ENCODE measurements around the gene TSPAN9.

Gene TSPAN9

DNA sequence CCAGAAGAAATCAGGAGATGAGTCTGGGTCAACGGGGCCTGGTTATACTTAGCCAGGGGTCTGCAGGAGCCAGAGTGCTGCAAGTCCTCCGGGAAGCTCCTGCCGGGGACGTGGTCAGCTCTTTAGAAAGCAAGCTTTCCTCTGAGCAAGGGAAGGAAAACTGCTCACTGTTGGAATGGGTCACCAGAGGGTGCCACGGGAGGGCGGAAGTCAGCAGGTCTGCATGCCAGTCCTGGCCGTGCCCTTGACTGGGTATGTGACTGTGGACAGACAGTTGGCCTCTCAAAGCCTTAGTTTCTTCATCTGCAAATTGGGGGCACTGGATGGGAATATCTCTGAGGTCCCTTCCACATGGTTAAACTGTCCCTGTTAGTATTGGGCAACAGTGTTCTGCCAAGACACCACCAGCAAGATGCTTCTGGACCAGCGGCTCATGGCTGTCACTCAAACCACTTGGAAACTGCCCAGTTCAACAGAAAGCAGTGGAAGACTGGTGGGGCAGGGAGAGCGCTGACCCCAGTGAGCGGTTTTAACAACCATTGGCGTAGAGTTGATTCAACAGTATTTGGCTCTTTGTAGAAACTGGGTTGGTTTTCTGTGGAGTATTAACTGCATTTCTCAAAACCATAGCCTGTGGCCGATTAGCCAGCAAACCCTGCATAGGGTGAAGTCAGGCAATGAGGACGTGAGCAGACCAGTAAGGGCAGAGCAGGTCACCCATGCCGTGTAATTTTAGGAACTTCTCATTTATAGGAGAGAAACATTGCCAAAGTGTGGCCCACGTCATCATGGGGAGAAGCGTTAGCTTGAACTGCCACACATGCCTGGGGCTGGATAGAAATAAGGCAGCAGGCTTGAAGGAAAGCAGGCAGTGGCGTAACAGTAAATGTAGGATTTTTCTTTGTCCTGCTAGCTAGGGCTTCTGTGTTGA lies 249.9 kb downstream of the TSPAN9 start:
- no peak for DNase-seq

DNA sequence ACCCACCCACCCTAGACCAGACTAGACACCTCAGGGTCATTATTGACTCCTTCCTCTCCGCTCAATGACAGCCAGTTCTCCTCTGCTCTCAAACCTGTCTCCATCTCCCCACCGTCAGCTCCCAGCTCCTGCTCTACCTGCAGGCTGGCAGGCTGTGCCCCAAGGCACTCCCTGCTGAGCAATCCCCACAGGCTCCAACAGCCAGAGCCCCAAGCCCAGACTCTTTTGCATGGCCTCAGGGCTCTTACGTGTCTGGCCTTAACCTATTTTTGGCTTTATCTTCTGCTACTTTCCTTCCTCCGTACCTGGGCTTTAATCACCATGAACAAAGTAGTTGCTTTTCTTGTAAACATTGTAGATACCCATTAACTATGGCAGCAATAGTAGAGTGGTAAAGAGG lies 250.9 kb downstream of the TSPAN9 start:
- DNase-seq: no peak

DNA sequence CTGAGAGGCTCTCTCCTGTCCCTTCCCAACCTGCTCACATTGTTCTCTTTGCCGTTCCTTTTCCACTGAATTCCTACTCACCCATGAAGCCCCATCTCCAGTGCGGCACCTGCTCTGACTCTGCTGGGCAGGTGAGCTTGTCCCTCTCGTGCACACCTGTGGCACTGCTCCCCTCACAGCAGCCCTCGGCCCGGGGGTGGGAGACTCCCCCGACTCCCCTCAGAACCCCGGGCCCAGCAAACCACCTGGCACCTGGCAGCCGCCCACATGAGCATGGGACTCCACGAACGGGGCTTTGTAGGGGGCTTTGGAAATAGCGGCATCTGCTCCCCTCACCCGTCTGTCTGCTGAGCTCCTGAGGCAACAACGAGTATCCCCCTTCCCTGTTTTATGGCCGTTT lies 251.4 kb downstream of the TSPAN9 start:
- DNase-seq: no peak

DNA sequence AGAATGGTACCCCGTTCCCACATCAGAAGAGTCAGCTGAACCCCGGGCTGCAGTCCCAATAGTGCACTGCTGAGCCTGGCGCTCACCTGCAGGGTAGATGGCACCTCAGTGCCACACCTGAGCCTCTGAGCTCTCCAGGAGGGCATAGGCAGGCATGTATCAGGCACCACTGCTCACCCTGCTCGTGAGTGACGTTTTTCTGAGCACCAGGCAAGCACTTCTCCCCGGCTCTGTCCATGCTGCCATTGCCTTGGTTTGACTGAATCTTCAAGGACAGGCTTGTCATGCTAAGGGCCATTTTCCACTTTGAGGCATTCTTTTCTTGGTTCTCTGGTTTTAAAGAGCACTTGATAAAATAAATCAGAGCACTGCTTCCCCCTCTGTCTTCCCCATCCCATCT lies 252.2 kb downstream of the TSPAN9 start:
- no peak for DNase-seq

DNA sequence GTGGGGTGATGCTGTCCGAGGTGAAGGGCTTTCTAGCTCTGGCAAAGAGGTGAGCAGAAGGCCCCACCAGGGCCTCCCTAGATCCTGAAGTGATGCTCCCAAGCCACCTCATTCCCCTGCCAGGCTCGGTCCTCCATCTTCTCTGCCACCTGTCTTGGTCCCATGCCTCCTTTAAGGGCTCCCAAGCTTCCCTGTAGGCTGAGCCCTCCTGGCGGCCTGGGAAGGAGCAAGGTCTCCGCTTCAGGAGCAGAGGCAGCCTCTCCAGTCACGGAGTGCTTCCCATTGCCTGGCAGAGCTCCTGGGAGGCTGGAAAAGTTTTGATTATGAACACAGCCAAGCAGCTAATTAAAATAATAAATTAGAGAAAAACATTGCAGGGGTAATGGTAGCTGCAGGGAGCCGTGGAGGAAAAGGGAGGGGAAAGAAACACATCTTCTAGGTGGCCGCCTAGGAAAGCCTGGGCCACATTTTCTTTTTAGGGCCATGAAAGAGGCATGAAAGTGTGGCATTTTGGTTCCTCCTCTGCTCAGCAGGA lies 253.9 kb downstream of the TSPAN9 start:
- no peak for DNase-seq

DNA sequence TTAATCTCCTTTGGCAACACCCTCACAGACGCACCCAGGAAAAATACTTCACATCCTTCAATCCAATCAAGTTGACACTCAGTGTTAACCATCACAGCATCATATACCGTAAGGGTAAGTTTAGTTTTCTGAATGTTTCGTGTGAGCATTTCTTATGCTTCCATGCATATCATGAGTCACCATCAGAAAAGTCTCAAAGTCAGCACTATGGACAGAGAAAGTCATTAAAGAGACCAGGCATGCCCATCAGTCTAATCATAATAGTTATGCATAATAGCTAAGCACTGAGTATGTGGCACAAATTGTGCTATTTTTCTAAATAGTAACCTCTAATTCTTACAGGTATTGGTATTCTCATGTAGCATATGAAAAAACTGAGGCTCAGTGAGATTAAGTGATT lies 255.0 kb downstream of the TSPAN9 start:
- DNase-seq: no peak

DNA sequence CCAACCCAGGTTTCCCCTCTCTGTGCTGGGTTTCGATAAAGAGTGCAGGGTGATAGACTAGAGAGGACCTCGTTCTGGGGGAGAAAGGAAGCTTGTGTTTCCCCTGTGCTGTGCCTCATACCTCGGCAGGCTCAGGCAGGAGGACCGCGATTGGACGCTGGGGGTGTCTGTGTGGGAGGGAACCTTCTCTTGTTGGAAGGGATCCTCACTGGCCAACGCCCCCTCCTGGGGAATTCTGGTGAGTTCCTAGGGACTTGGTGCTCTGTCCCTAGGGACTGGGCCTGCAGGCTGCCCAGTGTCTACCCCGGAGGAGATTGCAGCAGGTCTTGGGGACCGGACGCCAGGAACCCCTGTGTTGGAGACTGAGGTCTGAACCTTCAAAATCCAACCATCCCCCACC lies 256.4 kb downstream of the TSPAN9 start:
- no peak for DNase-seq

DNA sequence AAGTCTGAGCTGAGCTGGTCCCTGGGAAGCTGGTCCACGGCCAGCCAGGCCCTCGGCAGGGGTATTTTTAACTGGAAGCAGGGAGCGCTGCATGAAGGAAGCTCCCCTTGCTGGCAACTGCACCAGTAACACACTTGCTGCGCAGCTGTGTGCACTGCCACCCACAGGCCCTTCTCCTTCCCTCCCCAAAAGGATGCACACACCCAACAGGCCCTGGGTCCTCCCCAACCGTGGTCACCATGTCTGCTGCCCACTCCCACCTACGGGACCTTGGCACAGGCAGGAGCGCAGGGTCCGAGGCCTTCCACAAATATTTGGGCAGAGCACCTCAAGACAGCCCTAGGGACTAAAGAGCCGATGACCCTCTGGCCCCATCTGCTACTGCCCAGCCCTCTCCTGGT lies 256.8 kb downstream of the TSPAN9 start:
- no peak for DNase-seq

DNA sequence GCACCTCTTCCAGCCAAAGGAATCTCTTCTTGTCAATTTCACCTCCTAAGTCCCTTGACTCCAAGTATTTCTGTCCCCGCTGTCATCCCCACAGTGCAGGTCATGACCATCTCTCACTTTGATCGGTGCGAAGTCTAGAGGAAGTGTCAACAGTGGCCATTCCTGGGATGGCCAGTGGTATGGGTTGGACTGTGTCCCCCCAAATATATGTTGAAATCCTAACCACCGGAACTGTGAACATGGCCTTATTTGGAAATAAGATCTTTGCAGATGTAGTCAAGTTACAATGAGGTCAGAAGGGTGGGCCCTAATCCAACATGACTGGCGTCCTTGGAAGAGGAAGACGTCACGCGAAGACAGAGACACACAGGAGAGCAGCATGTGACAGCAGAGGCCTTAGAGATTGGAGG lies 257.9 kb downstream of the TSPAN9 start:
- no peak for DNase-seq
